Embryonic facial prominence (tissue), 1 donor: Measurements from ENCODE around the gene GOLGA6L10.
"Not testable (repeated sequence)": the region's sequence is repeated elsewhere in the genome, so short reads cannot be mapped to it uniquely, and the experiment has no call there.

Experiments used
- DNase-seq: peaks from one replicate; pipeline ENCODE4 v3.0.0-alpha.2; 2016; ENCODE audit errors: extremely low spot score

GOLGA6L10 gene, protein sequence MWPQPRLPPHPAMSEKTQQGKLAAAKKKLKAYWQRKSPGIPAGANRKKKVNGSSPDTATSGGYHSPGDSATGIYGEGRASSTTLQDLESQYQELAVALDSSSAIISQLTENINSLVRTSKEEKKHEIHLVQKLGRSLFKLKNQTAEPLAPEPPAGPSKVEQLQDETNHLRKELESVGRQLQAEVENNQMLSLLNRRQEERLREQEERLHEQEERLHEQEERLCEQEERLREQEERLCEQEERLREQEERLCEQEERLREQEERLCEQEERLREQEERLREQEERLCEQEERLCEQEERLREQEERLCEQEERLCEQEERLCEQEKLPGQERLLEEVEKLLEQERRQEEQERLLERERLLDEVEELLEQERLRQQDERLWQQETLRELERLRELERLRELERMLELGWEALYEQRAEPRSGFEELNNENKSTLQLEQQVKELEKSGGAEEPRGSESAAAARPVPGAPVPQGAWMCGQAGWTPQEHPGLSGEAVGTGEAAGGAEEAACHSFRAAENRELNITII

DNA sequence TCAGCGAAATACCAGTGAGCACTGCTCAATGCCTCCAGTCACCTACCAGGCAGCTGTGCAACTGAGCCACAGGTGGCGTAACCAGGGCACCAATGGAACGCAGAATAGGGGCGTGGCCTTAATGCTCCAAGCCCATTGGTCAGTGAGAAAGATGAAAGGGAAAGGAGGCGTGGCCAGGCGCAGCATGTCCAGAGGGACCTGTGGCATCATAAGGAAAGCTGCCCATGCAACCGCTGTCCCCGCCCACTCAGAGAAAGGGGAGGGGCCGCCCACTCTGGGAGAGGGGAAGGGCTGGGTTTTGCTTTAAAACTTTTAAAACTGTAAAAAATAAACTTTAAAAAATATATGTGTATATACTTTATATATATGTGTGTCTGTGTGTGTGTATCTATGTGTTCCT lies at the start of gene GOLGA6L10:
TSS of gene GOLGA6L10 (minus strand) at position 101 of the 400 bp plus-strand sequence. CDS start at position 1, 100 bp downstream.
- DNase-seq = not testable (repeated sequence)

DNA sequence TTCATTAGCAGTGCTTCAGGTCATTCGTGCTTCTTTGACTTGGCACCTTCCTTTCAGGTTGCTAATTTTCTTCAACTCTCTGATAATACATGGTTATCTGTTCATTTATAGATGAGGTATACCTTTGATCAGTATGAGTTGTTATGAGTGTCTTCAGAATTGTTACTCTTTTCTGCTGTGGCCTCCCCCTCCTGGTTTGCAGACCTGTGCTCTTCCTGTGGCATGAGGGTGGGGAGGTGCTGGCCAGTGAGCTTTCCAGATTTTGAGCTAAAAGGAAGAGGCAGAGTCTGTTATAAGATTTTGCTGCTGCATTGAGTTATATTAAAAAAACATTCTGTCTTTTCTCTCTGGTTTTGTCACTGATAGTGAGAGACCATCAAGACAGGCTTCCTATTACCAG lies 49.5 kb upstream of the GOLGA6L10 start:
- no peak for DNase-seq

DNA sequence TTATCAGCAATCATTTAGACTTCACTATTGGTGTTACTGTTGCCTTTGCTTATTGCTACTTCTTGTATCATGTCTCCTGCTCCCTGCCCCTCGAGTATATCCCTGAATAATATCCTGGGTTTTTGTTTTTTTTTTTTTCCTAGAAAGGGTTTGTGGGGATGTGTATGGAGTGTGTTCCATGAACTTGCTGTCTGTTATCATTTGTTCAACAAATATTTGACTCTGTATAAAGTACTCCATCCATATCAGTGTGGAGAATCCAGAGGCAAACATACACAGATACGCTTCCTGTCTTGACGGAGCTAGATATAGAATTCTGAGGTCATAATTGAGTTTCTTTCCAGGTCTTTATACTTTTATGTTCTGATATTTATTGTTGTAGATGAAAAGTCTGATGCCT lies 48.5 kb upstream of the GOLGA6L10 start:
- no peak for DNase-seq

DNA sequence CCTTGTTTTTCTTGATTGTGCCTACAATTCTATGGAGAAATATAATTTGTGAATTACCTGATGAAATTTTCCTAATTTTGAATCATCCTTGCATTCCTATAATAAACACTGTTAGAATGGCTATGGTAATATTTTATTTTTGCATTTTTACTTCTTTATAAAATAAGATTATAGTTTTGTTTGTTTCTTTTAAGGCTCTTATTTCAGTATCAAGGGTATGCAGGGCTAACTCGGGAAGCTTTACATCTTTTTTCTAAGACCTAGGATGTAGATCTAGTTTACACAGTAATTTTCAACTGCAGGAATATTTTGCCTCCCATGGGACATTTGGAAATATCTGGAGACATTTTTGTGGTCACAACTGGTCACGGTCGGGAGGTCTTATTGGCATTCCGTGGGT lies 46.5 kb upstream of the GOLGA6L10 start:
- DNase-seq = not testable (repeated sequence)

DNA sequence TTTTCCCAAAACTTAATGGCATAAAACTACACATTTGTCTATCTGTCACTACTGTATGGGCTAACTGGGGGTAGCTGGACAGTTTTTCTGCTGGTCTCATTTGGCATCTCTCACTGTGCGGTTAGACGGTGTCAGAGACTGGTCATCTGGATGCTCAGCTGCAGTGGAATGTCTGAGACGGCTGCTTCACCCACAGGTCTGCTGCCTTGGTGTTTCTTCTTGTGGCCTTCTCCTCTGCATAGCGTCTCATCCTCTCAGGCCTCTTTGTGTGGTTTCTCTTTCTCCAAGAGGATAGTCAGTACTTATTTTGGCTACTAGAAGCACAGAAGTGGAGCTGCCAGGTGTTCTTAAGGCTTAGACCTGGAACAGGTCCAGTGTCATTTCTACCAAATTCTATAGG lies 44.4 kb upstream of the GOLGA6L10 start:
- DNase-seq = no peak

DNA sequence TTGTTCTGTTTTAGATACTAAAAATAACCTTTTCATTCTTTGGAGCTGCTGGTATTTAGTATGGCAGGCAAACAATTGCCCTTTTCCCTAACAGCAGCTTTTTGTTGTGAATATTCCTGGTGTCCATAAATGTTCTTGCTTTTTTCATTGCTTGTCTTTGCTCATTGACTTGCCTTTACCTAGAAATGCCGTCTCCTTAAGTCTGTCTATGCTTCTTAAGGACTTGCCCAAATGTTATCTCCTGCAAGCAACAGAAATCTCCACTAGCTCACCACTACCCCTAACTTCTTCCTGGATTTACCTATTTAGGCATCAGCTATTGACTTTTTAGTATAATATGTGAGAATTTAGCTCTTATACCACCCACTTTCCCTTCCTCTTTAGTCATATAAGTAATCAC lies 42.8 kb upstream of the GOLGA6L10 start:
- DNase-seq = not testable (repeated sequence)

DNA sequence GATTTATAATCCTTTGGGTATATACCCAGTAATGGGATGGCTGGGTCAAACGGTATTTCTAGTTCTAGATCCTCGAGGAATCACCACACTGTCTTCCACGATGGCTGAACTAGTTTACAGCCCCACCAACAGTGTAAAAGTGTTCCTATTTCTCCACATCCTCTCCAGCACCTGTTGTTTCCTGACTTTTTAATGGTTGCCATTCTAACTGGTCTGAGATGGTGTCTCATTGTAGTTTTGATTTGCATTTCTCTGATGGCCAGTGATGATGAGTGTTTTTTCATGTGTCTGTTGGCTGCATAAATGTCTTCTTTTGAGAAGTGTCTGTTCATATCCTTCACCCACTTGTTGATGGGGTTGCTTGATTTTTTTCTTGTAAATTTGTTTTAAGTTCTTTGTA lies 40.9 kb upstream of the GOLGA6L10 start:
- not testable (repeated sequence) for DNase-seq

DNA sequence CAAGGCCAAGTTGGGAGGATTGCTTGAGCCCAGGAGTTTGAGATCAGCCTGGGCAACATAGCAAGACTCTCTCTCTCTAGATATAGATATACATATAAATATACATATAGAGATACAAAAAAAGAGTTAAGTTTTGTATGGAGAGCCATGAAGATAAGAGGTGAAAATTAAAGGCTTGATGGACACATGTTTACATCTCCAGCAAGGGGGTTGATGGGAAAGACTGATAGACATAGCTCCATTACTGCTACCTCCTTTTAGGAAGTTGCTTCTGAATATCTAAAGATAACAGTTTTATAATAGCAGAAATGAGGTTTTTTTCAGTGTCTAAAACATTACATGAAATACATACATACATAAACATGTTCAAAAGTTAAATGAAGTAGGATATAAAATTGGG lies 37.9 kb upstream of the GOLGA6L10 start:
- not testable (repeated sequence) for DNase-seq

DNA sequence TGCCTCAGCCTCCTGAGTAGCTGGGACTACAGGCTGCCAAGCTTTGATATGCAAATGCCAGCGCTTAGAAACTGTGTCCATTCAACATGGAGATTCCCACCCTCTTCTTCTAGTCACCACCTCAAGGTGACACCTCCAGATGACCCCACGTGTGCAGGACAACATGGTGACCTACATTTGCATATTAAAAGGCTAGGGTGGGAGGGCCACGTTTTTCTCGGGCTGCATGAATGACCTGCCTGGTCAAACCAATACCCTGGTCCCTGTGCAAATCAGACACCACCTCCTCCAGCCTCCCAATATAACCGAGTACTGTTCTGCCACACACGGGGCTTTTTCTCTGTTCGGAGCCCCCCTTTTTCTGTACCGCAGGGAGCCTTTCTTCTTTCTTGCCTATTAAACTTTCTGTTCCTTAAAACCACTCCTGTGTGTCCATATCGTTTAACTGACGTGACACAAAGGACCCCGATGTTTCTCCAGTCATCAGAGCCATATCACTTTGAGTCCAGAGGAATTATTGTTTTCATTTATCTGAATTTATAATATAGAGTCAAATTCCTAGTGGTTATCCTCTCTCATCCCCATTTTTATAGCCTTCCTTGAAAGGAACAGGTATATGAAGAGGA lies 32.2 kb upstream of the GOLGA6L10 start:
- DNase-seq = not testable (repeated sequence)

DNA sequence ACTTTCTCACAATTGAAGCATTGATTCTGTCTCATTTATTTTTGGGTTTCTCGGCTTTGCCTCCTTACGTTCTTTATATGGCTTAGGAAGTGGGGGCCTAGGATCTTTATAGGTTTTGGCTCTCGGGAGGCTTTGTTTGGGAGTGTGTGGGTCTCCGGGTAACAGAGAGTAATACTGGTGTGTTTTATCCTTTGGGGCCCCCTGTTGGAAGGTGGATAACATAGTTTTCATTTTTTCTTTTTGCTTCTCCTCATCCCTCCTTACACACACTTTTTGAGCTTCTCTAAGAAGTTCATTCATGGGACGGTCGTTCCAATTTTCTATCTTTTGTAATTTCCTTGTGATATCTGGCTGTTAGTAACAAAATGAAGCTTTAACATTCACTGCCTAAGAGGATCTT lies 30.3 kb upstream of the GOLGA6L10 start:
- not testable (repeated sequence) for DNase-seq

DNA sequence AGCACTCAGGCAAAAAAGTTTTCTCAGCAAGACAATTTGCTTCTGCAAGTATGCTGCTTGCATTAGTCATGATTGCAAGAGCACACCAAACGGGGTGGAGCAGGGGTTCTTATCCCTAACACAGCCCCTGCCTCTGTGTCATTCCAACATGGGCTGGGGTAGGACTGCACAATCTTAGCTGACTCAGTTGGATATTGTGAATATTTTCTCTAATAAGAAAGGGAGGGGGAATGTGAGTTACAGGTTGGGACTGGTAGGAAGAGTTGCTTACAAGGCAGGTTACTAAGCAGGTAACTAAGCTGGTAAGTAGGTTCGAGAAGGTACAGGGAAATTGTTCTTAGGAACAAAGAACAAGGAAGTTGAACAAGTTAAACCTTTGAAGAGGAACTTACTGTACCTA lies 24.4 kb upstream of the GOLGA6L10 start:
- peak; percentile 13 for DNase-seq

DNA sequence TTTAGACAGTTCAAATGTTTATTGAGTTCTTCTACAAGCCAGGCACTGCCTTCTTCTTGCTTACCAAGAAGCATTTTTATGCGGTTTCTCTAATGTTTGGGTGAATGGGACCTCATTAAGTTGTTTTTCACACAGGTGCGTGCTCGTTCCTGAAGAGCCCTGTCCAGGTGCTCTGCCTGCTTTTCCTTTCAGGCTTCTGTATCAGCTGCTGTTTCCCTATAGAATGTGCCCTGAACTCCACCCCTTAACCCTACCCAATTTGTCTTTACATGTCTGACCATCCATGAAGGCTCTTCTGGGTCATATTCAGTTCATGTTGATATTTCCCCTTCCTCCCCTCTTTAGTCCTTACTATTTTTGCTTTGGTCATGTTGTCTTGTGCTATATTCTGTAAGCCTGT lies 22.4 kb upstream of the GOLGA6L10 start:
- DNase-seq = no peak

DNA sequence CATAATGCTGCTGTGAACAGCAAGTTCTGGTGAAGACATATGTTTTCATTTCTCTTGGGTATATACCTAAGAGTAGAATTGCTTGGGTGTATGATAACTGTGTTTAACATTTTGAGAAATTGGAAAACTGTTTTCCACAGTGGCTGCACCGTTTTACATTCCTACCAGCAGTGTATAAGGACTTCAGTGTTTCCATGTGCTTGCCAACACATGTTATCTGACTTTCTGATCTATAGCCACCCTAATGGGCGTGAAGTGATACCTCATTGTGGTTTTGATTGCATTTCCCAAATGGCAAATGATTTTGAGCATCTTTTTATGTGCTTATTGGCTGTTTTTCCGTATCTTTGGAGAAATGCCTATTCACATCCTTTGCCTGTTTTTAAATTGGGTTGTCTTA lies 18.5 kb upstream of the GOLGA6L10 start:
- DNase-seq = not testable (repeated sequence)

DNA sequence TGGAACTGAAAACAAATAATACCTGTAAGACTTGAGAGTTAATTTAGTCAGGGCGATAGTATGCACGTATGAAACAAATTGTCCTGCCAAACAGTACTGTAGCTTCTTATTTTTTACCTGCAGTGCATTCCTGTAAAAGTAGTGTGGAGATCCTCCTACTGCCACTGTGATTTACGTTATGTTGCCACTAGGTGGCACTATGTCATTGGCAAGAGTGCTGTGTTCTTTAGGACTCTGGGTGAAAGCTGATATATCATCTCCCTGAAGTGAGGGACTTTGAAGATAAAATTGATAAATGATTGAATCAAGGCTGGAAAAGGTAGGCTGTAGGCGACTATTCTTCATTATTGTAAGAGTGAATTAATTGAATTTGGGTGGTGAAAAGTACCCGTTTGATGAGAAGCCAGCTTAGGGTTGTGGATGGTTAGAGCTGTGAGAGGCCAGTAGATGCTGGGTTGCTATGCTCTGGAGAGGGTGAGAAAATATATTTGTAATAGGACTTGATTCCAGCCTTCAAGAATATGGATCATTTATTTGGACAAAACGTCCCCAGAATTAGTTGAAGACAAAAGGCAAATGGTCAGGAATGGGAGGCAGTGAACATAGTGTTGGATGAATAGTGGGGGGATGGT lies 16.5 kb upstream of the GOLGA6L10 start:
- not testable (repeated sequence) for DNase-seq

DNA sequence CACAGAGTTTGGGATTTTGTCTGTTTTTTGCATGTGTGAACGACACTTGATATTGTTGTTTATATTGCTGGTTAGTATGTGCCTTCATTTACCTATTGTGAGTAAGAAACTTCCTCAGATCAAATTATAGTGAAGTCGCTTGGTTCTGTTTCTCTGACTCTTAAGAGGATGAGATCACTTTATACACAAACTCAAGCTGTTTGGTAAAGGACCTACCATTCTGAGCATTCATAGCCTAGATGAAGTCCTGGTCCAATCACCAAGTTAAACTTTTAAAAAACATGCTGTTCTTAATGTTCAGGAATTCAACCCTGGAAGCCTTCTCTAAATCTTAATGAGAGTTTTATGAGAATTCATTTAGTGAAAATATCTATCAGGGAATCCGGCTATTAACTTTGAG lies 15.3 kb upstream of the GOLGA6L10 start:
- DNase-seq = not testable (repeated sequence)

DNA sequence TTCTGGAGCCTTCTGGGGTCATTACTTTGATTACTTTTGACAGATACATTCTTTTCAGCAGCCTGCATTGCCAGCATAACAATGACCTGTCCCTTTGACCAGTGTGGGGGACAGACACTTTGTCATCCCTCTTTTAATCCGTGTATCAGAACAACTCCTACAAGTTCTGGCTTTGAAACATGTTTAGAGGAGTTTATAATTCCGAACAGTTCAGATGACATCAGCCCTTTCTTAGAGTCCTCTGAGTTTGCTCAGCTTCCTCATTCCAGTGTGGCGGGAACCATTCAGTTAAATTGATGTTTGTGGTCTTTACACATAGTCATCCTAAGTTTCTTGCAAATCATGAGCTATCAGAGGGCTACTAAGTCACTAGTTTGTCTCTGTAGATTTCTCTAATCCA lies 13.5 kb upstream of the GOLGA6L10 start:
- DNase-seq = not testable (repeated sequence)

DNA sequence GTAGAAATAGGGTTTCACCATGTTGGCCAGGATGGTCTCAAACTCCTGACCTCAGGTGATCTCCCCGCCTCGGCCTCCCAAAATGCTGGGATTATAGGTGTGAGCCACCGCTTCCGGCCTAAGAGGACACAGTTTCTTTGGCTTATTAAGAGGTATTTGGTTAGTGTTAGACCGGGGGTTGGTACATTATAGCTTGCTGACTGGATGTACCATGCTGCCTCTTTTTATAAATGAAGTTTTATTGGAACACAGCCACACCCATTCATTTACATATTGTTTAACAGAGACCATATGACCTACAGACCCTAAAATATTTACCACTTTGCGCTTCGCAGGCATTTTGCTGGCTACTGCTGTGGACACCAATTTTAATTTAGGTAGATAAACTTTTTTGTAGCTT lies 11.3 kb upstream of the GOLGA6L10 start:
- DNase-seq = not testable (repeated sequence)

DNA sequence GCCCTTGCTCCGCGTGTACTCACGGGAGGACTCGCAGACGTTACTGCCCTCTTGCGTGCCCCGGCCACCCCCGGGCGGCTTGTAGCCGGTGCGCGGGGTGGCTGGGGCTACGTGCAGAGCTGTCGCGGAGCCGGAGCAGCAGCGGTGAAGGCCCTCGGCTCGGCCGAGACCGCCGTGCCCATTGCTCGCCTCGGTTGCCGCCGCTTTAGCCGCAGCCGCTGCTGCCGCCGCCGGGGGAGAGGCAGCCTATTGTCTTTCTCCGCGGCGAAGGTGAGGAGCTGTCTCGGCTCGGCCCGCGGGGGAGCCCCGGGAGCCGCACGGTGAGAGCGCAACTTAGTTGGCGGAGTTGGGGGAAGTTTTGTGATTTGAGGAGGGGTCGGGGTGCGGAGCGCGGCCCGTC lies 5.8 kb upstream of the GOLGA6L10 start:
- not testable (repeated sequence) for DNase-seq

DNA sequence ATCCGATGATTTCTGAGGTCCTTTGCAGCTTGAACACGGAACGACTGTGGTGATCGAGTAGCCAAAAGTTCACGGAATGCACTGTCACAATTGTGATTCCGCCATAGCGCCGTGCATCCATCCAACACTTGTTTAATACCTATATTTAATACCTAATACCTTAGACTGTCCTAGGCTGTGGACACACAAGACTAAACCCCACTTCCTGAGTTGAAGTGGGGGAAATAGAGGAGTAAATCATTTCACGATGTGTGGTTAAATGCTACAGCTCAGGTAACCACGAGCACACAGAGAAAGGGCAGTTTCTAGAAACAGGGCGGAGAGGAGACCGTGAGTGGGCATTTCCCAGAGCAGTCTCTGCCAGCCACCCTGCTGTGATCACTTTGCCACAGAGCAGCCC lies 5.3 kb upstream of the GOLGA6L10 start:
- DNase-seq = not testable (repeated sequence)

DNA sequence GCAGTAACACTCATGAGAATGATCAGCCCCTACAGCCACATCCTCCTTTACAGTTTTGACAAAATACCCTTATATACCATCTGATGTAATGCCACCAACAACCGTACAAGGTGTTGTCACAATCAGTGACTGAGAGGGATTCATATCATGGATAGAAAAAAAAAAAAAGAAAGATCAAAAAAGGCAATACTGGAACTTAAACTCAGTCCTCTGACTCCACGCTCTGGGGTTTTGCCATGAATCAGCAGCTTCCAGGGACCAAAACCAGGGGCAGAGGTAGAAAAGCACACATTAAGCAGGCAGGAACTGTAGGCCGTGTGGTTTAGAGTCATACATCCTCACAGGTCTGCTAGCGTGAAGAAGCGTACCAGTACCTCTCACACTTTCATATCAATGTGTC lies 1.6 kb downstream of the GOLGA6L10 start:
- not testable (repeated sequence) for DNase-seq

DNA sequence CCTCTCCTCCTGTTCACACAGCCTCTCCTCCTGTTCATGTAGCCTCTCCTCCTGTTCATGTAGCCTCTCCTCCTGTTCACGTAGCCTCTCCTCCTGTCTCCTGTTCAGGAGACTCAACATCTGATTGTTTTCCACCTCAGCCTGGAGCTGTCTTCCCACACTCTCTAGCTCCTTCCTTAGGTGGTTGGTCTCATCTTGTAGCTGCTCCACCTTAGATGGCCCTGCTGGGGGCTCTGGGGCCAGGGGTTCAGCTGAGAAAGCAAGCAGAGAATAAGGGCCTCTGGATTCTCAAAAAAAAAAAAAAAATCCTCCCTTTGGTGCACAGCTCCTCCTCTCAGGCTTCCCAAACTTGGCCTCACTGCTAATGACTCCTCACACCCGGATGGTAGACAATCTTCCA lies 4.1 kb downstream of the GOLGA6L10 start:
- not testable (repeated sequence) for DNase-seq

DNA sequence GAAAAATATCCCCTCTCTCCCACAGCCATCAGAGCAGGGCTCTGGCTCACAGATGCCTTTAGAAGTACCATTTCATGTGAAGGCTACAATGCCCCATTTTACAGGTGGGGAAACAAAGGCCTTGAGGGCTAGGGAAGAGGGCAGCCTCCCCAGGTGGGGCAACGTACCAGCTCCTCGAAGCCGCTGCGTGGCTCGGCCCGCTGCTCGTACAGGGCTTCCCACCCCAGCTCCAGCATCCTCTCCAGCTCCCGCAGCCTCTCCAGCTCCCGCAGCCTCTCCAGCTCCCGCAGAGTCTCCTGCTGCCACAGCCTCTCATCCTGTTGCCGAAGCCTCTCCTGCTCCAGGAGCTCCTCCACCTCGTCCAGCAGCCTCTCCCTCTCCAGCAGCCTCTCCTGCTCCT lies 4.9 kb downstream of the GOLGA6L10 start:
- DNase-seq = not testable (repeated sequence)
